A549 (cell line): ENCODE data around the gene DAB2IP. TPM values are rescaled to one million over a fixed set of nuclear protein-coding genes. Genes with fewer than 3 reads are reported as not detected.

ENCODE experiments used
- ATAC-seq, 2 experiments: fragments of 200-7000 bp in 1 of 2; fragments of >200 bp in 1 of 2; cut with Nextera tagmentation in 1 of 2; cut with Tn5 transposase in 1 of 2; 3 replicates each; pipeline versions ENCODE4 v1.8.0 to v1.9.1; 2018 to 2020; ENCODE audit warnings: mild to moderate bottlenecking in 1 of 2, moderate library complexity in 1 of 2
- CTCF ChIA-PET: fragments of 300-600 bp; sonication (Branson Sonifier 250); formaldehyde crosslinking; extraction: SDS; loops from one replicate; lab custom pipeline; 2021; ENCODE audit warnings: antibody characterized with exemption, inconsistent platforms; lab: Yijun Ruan, JAX
- POLR2A ChIA-PET: fragments of 350-600 bp; formaldehyde crosslinking; extraction: SDS; loops from one replicate; lab custom pipeline; 2021; ENCODE audit warnings: antibody characterized with exemption, inconsistent platforms; lab: Yijun Ruan, JAX
- DNase-seq, 2 experiments: peaks; one replicate each; pipeline versions ENCODE4 v3.0.0 to v3.0.0-alpha.2; 2011 to 2016; ENCODE audit warnings: low read depth in 1 of 2, low spot score in 1 of 2
- FAIRE-seq: peaks from 2 replicates; lab custom pipeline; 2011; peaks lifted over from hg19 to GRCh38; lab: Jason Lieb, UNC
- H3K27ac ChIP-seq, 2 experiments: fragments of >200 bp; sonication (Bioruptor Twin); formaldehyde crosslinking; 3 replicates each; pipeline ENCODE4 v1.5.1; 2016 to 2017
- H3K4me1 ChIP-seq: fragments of >200 bp; sonication (Bioruptor Twin); formaldehyde crosslinking; 3 replicates; pipeline ENCODE4 v1.6.1; 2016
- H3K4me2 ChIP-seq: fragments of >200 bp; sonication (Bioruptor Twin); formaldehyde crosslinking; 3 replicates; pipeline ENCODE4 v1.6.1; 2016
- H3K4me3 ChIP-seq: fragments of >200 bp; sonication (Bioruptor Twin); formaldehyde crosslinking; 3 replicates; pipeline ENCODE4 v1.5.1; 2016
- H3K9me3 ChIP-seq: fragments of >200 bp; sonication (Bioruptor Twin); formaldehyde crosslinking; 3 replicates; pipeline ENCODE4 v1.6.1; 2016
- ATOH8 ChIP-seq: fragments of 250-450 bp; sonication (Bioruptor Pico); IDR thresholded peaks from 2 replicates; pipeline ENCODE4 v1.5.0; 2020; ENCODE audit warnings: low read depth, mild to moderate bottlenecking, moderate library complexity
- CBX2 ChIP-seq: fragments of 200-600 bp; sonication (generic); IDR thresholded peaks from 2 replicates; pipeline ENCODE4 v1.6.1; 2016; ENCODE audit warnings: low read depth, mild to moderate bottlenecking, borderline replicate concordance
- CBX8 ChIP-seq: fragments of 200-600 bp; sonication (generic); IDR thresholded peaks from 2 replicates; pipeline ENCODE4 v1.6.1; 2016
- CTCF ChIP-seq: fragments of >200 bp; sonication (Bioruptor Twin); formaldehyde crosslinking; IDR thresholded peaks from 3 replicates; pipeline ENCODE4 v1.5.1; 2016
- EHMT2 ChIP-seq: fragments of 200-600 bp; sonication (generic); IDR thresholded peaks from 2 replicates; pipeline ENCODE4 v1.6.1; 2016; ENCODE audit warnings: antibody characterized with exemption, low read depth, mild to moderate bottlenecking, moderate library complexity
- ELK1 ChIP-seq: fragments of 150-350 bp; IDR thresholded peaks from 2 replicates; pipeline ENCODE4 v1.6.1; 2014; ENCODE audit warnings: low read depth, mild to moderate bottlenecking, low read length
- ESRRA ChIP-seq: fragments of 150-350 bp; IDR thresholded peaks from 2 replicates; pipeline ENCODE4 v1.6.1; 2014; ENCODE audit warnings: mild to moderate bottlenecking, low read length, borderline replicate concordance
- HEYL ChIP-seq: fragments of 250-450 bp; sonication (Bioruptor Pico); IDR thresholded peaks from 2 replicates; pipeline ENCODE4 v1.8.0; 2021; ENCODE audit warnings: mild to moderate bottlenecking, moderate library complexity
- HMGXB4 ChIP-seq: fragments of 250-450 bp; sonication (Bioruptor Pico); IDR thresholded peaks from 2 replicates; pipeline ENCODE4 v1.5.0; 2021; ENCODE audit warnings: mild to moderate bottlenecking, moderate library complexity, borderline replicate concordance
- NPAS2 ChIP-seq: fragments of 250-450 bp; sonication (Bioruptor Pico); IDR thresholded peaks from 2 replicates; pipeline ENCODE4 v1.8.0; 2022; ENCODE audit warnings: mild to moderate bottlenecking, moderate library complexity, borderline replicate concordance
- NR3C1 ChIP-seq: fragments of >200 bp; sonication (Bioruptor Twin); formaldehyde crosslinking; IDR thresholded peaks from 3 replicates; pipeline ENCODE4 v1.6.1; 2017
- POLR2A ChIP-seq: IDR thresholded peaks from 2 replicates; pipeline ENCODE4 v1.6.1; 2012; ENCODE audit warnings: mild to moderate bottlenecking, low read length
- POLR2AphosphoS2 ChIP-seq: conservative IDR thresholded peaks from 2 replicates; pipeline ENCODE4 v1.6.1; 2012; ENCODE audit warnings: low read length, improper control_type of control experiment, inconsistent platforms
- RAD21 ChIP-seq, 2 experiments: fragments of >200 bp in 1 of 2; sonication (Bioruptor Twin) in 1 of 2; formaldehyde crosslinking in 1 of 2; IDR thresholded peaks in 1 of 2; conservative IDR thresholded peaks in 1 of 2; 2 replicates in 1 of 2; 3 replicates in 1 of 2; pipeline ENCODE4 v1.6.1; 2012 to 2018; ENCODE audit warnings: inconsistent platforms in 1 of 2
- REST ChIP-seq: fragments of 200-600 bp; sonication (generic); IDR thresholded peaks from 2 replicates; pipeline ENCODE4 v1.6.1; 2016; ENCODE audit warnings: antibody characterized with exemption, mild to moderate bottlenecking, moderate library complexity
- RFX5 ChIP-seq: fragments of 450-650 bp; IDR thresholded peaks from 2 replicates; pipeline ENCODE4 v1.7.1; 2014; ENCODE audit warnings: antibody characterized with exemption, mild to moderate bottlenecking, moderate library complexity
- WGBS: methylation state at CpG from one replicate; pipeline ENCODE4 v1.1.6; 2017; ENCODE audit errors: missing lambda C conversion rate; 5-methylcytosine and 5-hydroxymethylcytosine counted together
- polyA plus RNA-seq, 4 experiments: library from polyadenylated mRNA; depleted of rRNA in 3 of 4; stranded (reverse); fragments of >200 nt; fragmentation: RNase III in 1 of 4; extraction: RNeasy Plus Mini Kit Qiagen cat#74134 plus additional on column Dnase treatment in 1 of 4; gene quantifications; 2 replicates in 3 of 4; 3 replicates in 1 of 4; pipeline ENCODE4 v1.2.3, GENCODE V29; 2011 to 2017

DAB2IP gene
- polyA plus RNA-seq, 2 of the 4 experiments (the other 2 are of a cell fraction): 9.7 to 13.9 TPM

GRCh38 chr9:121694001-121694400, 42.6 kb downstream of the DAB2IP start:
- Histone ChIP-seq H3K27ac (no peak overlapping the region), H3K4me1 (peaks cover 13% of the 10 kb centered on the region), H3K9me3 (no peaks in the 10 kb centered on the region), H3K4me3 (no peak overlapping the region), H3K4me2 (no peak overlapping the region)
- DNase-seq: no peak
- ChIA-PET POLR2A (no interaction called here), CTCF (interaction anchor here (0.6 to 7.4 kb wide), 13 partner anchors 8 to 428 kb away, joined by 3 to 87 read pairs (median 3); no protein-coding TSS in a partner anchor)
- no peak for TF ChIP-seq RFX5
- TF ChIP-seq ELK1: no peak
- no peak for TF ChIP-seq CBX8
- TF ChIP-seq CBX2: no peak
- TF ChIP-seq ESRRA: no peak
- TF ChIP-seq REST: no peak
- TF ChIP-seq CTCF: no peak
- TF ChIP-seq POLR2AphosphoS2: no peak
- TF ChIP-seq HEYL (CRISPR knock-in tag): no peak
- TF ChIP-seq POLR2A: no peak; the same call in 1 of the 2 replicates
- TF ChIP-seq ATOH8: no peak
- no peak for TF ChIP-seq EHMT2
- TF ChIP-seq HMGXB4: no peak
- FAIRE-seq: no peak
- WGBS: 98% methylated on average over 5 of the region's 5 CpGs
- no peak for ATAC-seq

GRCh38 chr9:121694600-121694999, 43.2 kb downstream of the DAB2IP start:
- Histone ChIP-seq H3K4me2 (no peak overlapping the region), H3K4me3 (no peak overlapping the region), H3K4me1 (peaks cover 13% of the 10 kb centered on the region), H3K27ac (no peak overlapping the region), H3K9me3 (no peaks in the 10 kb centered on the region)
- no peak for FAIRE-seq
- 90% methylated on average over 7 of the region's 7 CpGs for WGBS
- TF ChIP-seq RAD21 (conservative IDR thresholded peaks at IDR 0.05 in 1 of 2, IDR thresholded peaks at IDR 0.05 in 1 of 2) (no peak), NPAS2 (CRISPR knock-in tag) (no peak), NR3C1 (no peak)
- ChIA-PET CTCF (interaction anchor here (0.6 to 7.4 kb wide), 13 partner anchors 9 to 428 kb away, joined by 3 to 87 read pairs (median 4); no protein-coding TSS in a partner anchor), POLR2A (no interaction called here)
- ATAC-seq: no peak
- no peak for DNase-seq
